B cell (primary cell): Measurements from ENCODE around the gene DDX24. TPM values are rescaled to one million over a fixed set of nuclear protein-coding genes. Genes with fewer than 3 reads are reported as not detected.

Experiments used
- ATAC-seq: fragments of 200-7000 bp; cut with Tn5 transposase; one replicate; pipeline ENCODE4 v1.10.0; 2021; ENCODE audit warnings: low read depth, mild to moderate bottlenecking, moderate number of reproducible peaks, moderate library complexity
- CTCF ChIA-PET: fragments of 350-600 bp; sonication (Branson Sonifier 250); formaldehyde crosslinking; loops from one replicate; lab custom pipeline; 2021; ENCODE audit warnings: antibody characterized with exemption, inconsistent platforms; lab: Charles Lee
- POLR2A ChIA-PET: fragments of 350-600 bp; sonication (Branson Sonifier 250); formaldehyde crosslinking; loops from one replicate; lab custom pipeline; 2021; ENCODE audit warnings: antibody characterized with exemption; lab: Charles Lee
- DNase-seq: peaks from one replicate; pipeline ENCODE4 v3.0.0; 2013
- H2AFZ ChIP-seq: 2 replicates; pipeline ENCODE4 v1.6.1; 2012; ENCODE audit warnings: mild to moderate bottlenecking, low read depth, low read length; ENCODE audit not compliant: insufficient read depth, poor library complexity, severe bottlenecking
- H3K27ac ChIP-seq, 2 donors: 1 replicate in 1 of 2; 2 replicates in 1 of 2; pipeline ENCODE4 v1.5.1; 2012 to 2013; ENCODE audit warnings: low read length in 2 of 2, mild to moderate bottlenecking in 2 of 2, moderate library complexity in 1 of 2
- H3K27me3 ChIP-seq, 4 experiments: fragments of 200-600 bp in 1 of 4; sonication (generic) in 1 of 4; replicated peaks in 1 of 4; 1 replicate in 2 of 4; 2 replicates in 2 of 4; pipeline versions ENCODE4 v1.6.1 to v1.7.0; 2013 to 2016; ENCODE audit warnings: low read length in 3 of 4, mild to moderate bottlenecking in 2 of 4, mixed read lengths in 1 of 4, moderate library complexity in 1 of 4; ENCODE audit not compliant: insufficient read depth in 4 of 4, control insufficient read depth in 3 of 4; ENCODE audit errors: control extremely low read depth in 1 of 4
- H3K36me3 ChIP-seq, 2 experiments: replicated peaks in 1 of 2; 1 replicate in 1 of 2; 2 replicates in 1 of 2; pipeline versions ENCODE4 v1.6.1 to v1.7.1; 2013; ENCODE audit warnings: low read length in 1 of 2; ENCODE audit not compliant: insufficient read depth in 2 of 2, control insufficient read depth in 1 of 2; ENCODE audit errors: control extremely low read depth in 1 of 2, extremely low read depth in 1 of 2
- H3K4me1 ChIP-seq, 2 donors: fragments of 200-600 bp in 1 of 2; sonication (generic) in 1 of 2; 1 replicate in 1 of 2; 2 replicates in 1 of 2; pipeline versions ENCODE4 v1.5.1 to v1.6.1; 2013 to 2017; ENCODE audit warnings: low read length in 2 of 2; ENCODE audit not compliant: control insufficient read depth in 2 of 2, insufficient read depth in 2 of 2
- H3K4me2 ChIP-seq: replicated peaks from 2 replicates; pipeline ENCODE3; 2012; ENCODE audit warnings: mild to moderate bottlenecking, low read depth, low read length; ENCODE audit not compliant: poor library complexity, severe bottlenecking
- H3K4me3 ChIP-seq, 5 experiments: fragments of 200-600 bp in 1 of 5; sonication (generic) in 1 of 5; 1 replicate in 3 of 5; 2 replicates in 2 of 5; pipeline versions ENCODE4 v1.5.1 to v1.7.0; 2011 to 2016; ENCODE audit warnings: low read length in 4 of 5, mild to moderate bottlenecking in 4 of 5, low read depth in 2 of 5, control low read depth in 1 of 5, moderate library complexity in 1 of 5; ENCODE audit not compliant: insufficient read depth in 1 of 5; ENCODE audit errors: control extremely low read depth in 1 of 5, extremely low read depth in 1 of 5
- H3K79me2 ChIP-seq: fragments of 200-600 bp; sonication (generic); one replicate; pipeline ENCODE4 v1.6.0; 2016; ENCODE audit warnings: low read length; ENCODE audit not compliant: control insufficient read depth, insufficient read depth
- H3K9ac ChIP-seq: fragments of 200-600 bp; sonication (generic); 2 replicates; pipeline ENCODE4 v1.6.1; 2017; ENCODE audit warnings: mild to moderate bottlenecking, low read length, moderate library complexity
- H3K9me3 ChIP-seq, 3 donors: one replicate each; pipeline versions ENCODE4 v1.6.1 to v1.7.1; 2013; ENCODE audit warnings: low read length in 2 of 3; ENCODE audit not compliant: control insufficient read depth in 2 of 3, insufficient read depth in 1 of 3; ENCODE audit errors: control extremely low read depth in 1 of 3
- H4K20me1 ChIP-seq: 2 replicates; pipeline ENCODE4 v1.6.0; 2012; ENCODE audit warnings: mild to moderate bottlenecking, low read length; ENCODE audit not compliant: insufficient read depth, control insufficient read depth, poor library complexity, severe bottlenecking
- H3K27ac Mint-ChIP-seq: one replicate; pipeline ENCODE4 v1.8.0; 2021; ENCODE audit warnings: mixed read lengths
- H3K27me3 Mint-ChIP-seq: one replicate; pipeline ENCODE4 v1.8.0; 2021; ENCODE audit warnings: mixed read lengths
- H3K4me1 Mint-ChIP-seq: one replicate; pipeline ENCODE4 v1.8.0; 2021; ENCODE audit warnings: mixed read lengths
- H3K4me3 Mint-ChIP-seq: one replicate; pipeline ENCODE4 v1.8.0; 2021; ENCODE audit warnings: mixed read lengths
- H3K9me3 Mint-ChIP-seq: one replicate; pipeline ENCODE4 v1.8.0; 2022; ENCODE audit warnings: mixed read lengths; ENCODE audit not compliant: insufficient read depth
- CTCF ChIP-seq: fragments of 200-600 bp; IDR thresholded peaks from one replicate; pipeline ENCODE4 v1.8.0; 2022; ENCODE audit warnings: antibody characterized with exemption, mild to moderate bottlenecking
- EZH2 ChIP-seq: IDR thresholded peaks from 2 replicates; pipeline ENCODE4 v1.6.1; 2012; ENCODE audit warnings: borderline replicate concordance, low read depth, mild to moderate bottlenecking, moderate library complexity, low read length; ENCODE audit not compliant: insufficient read depth, poor library complexity, severe bottlenecking
- WGBS: methylation state at CpG from one replicate; pipeline ENCODE4 v1.1.5; 2013; ENCODE audit warnings: missing lambda C conversion rate; ENCODE audit not compliant: insufficient coverage; 5-methylcytosine and 5-hydroxymethylcytosine counted together
- intact Hi-C: fragments of 100-400 bp; cut with micrococcal nuclease; formaldehyde crosslinking; loops from one replicate; pipeline ENCODE4 v1.10.0; 2022
- polyA plus RNA-seq: library from polyadenylated mRNA; depleted of rRNA; stranded (reverse); fragments of >200 nt; gene quantifications from 2 replicates; pipeline ENCODE4 v1.2.3, GENCODE V29; 2012
- total RNA-seq, 2 donors: library from RNA; stranded (reverse); fragments of 120-200 nt in 1 of 2; gene quantifications; 1 replicate in 1 of 2; 2 replicates in 1 of 2; pipeline versions ENCODE4 v1.2.3 to v1.2.4, GENCODE V29; 2013 to 2022

DDX24 gene
- total and polyA plus RNA-seq, 2 donors (not counting 1 experiment from before 2014, with no cell fraction given): 145 to 211 TPM

DNA sequence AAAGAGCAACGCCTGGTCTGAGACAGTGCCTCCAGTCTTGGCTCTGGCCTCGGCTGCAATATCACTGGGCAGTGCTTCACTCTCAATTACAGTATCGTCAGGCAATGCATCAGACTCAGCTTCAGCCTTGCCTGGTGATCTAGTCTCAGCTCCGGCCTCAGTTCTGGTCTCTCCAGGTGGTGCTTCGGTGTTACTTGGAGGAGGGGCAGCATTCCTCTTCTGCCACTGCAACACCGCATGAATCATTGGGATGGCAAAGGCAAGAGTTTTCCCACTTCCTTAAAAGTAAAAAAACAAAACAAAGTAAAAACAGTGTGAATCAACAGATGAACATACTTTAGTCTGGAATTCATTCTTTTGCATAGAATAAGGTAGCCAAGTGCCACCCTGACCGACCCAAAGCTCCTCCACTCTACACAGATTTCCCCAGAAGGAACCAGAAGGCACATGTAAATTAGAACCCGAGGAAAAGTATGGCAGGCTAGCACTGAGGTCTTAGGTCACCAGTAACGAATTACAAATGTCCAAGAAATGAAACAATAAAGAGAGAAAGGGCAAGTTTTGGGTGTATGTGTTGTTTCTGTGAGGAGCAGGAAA is 18.6 kb downstream of the DDX24 start:
- Histone ChIP-seq H3K36me3 (peaks cover 31 to 57% of the 10 kb centered on the region in 2 experiments), H3K4me2 (no peak overlapping the region), H3K9me3 (peaks cover 0 to 1% (median 0%) of the 10 kb centered on the region in 3 donors), H2AFZ (no peak overlapping the region), H4K20me1 (peaks cover 95% of the 10 kb centered on the region), H3K9ac (no peak overlapping the region), H3K27ac (no peak overlapping the region), H3K27me3 (no peaks in the 10 kb centered on the region), H3K4me1 (peaks cover 0 to 6% of the 10 kb centered on the region in 2 donors), H3K4me3 (no peak overlapping the region), H3K79me2 (peaks cover 50% of the 10 kb centered on the region)
- ATAC-seq (no peak), DNase-seq (no peak)
- Mint-ChIP-seq H3K4me3 (no peak overlapping the region), H3K27ac (no peak overlapping the region), H3K27me3 (no peaks in the 10 kb centered on the region), H3K9me3 (no peaks in the 10 kb centered on the region), H3K4me1 (peaks cover 39% of the 10 kb centered on the region)
- ChIA-PET CTCF (no interaction called here), POLR2A (no interaction called here)
- WGBS: 98% methylated on average over 4 of the region's 9 CpGs
- intact Hi-C loops: no loop called here
- no peak for TF ChIP-seq CTCF
- no peak for TF ChIP-seq EZH2

- no peaks in the 10 kb centered on the region for H3K9me3 Mint-ChIP-seq
- Histone ChIP-seq H4K20me1 (peaks cover 95% of the 10 kb centered on the region), H3K4me2 (no peak overlapping the region), H3K9ac (no peak overlapping the region), H3K27me3 (no peaks in the 10 kb centered on the region), H3K79me2 (peaks cover 26% of the 10 kb centered on the region), H3K9me3 (no peaks in the 10 kb centered on the region), H3K4me3 (no peak overlapping the region), H3K27ac (no peak overlapping the region), H3K4me1 (peaks cover 0 to 9% of the 10 kb centered on the region in 2 donors), H2AFZ (no peak overlapping the region), H3K36me3 (peaks cover 45 to 78% of the 10 kb centered on the region in 2 experiments)
- no peak overlapping the region for H3K4me3 Mint-ChIP-seq
- no peak for DNase-seq
- CTCF ChIA-PET: interaction anchor here (1.6 kb wide), 1 partner anchor 120 kb away, joined by 3 read pairs; no protein-coding TSS in a partner anchor
- peak overlapping the region; percentile 15 for H3K27ac Mint-ChIP-seq
- ATAC-seq: no peak
- intact Hi-C loops: no loop called here
- POLR2A ChIA-PET: no interaction called here
- no peak for TF ChIP-seq EZH2
- no peak for TF ChIP-seq CTCF
- WGBS: 96% methylated on average over 5 of the region's 5 CpGs
- H3K27me3 Mint-ChIP-seq: no peaks in the 10 kb centered on the region
- peaks cover 22% of the 10 kb centered on the region for H3K4me1 Mint-ChIP-seq
Observed at GRCh38 chr14:94059998-94060397, 21.0 kb downstream of the DDX24 start.
